NCI-H510A (cell line): ENCODE measurements around the gene COP1.
"Not testable (repeated sequence)": the region's sequence is repeated elsewhere in the genome, so short reads cannot be mapped to it uniquely, and the experiment has no call there.

Experiments
- DNase-seq: peaks from one replicate; lab custom pipeline; 2025; lab: John Stamatoyannopoulos, UW

Gene COP1

DNA sequence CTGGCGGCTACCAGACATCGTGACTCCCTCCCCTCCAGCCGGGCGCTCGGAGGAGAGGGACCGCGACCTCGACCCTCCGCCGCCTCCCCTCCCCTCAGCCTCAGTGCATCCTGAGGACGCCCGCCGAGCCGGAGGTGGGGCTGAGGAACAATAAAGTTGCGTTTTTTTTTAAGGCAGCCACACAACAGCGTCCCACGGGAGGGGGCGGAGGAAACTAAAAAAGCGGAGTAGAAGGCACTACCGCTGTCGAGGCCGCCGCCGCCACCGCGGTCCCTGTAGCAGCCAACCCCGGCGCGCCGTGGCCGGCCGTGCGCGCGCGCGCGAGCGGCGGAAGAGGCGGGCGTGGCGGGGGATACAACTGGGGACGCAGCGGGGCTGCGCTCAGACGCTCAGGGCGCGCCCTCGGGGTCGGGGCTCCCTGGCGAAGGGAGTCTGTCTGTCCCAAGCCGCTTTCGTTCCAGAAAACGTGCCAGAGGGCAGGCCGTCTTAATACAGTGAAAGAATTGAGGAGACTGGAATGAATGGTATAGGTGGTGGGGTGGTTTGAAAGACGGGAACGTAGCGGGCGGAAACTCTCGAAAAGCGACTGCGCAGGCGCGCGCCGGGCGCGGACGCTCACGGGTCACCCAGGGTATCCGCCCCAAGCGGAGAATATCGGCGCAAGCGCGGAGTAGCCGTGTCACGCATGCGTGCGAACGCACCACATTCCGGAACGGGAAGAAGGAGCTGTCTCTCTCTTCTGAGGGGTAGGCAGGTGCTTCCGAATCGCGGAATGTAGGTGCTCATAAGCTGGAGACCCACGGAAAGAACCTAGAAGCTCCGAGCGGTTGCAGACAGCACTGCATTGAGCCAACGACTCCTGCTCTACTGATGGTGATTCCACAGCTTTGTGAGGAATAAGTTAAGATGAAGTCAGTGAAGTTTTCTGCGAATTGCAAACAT lies at the start of gene COP1:
COP1 (minus strand) TSS at position 326 of the 942 bp plus-strand sequence; CDS start at position 18, 308 bp downstream.
- peak; percentile 82 for DNase-seq

DNA sequence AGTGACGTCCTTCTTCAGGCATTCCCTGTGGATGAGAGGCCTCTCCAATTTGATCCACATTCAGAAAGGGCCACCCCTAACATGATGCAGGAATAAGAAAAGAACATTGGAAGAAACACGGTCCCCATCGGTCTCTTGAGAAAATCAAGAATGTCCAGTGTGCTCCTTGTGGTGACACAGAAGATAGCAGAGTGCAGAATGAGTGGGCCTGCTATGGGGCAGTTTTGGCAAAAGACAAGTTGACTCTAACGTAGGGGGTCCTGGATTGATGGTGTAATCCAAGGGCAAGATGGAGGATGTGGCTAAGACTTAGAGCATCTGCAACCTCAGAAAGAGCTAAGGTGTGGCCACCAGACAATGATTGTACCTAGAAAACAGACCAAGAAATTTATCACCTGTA lies 45.1 kb upstream of the COP1 start:
- no peak for DNase-seq

GRCh38 chr1:176244851-176245250 lies 37.8 kb upstream of the COP1 start:
- no peak for DNase-seq

DNA sequence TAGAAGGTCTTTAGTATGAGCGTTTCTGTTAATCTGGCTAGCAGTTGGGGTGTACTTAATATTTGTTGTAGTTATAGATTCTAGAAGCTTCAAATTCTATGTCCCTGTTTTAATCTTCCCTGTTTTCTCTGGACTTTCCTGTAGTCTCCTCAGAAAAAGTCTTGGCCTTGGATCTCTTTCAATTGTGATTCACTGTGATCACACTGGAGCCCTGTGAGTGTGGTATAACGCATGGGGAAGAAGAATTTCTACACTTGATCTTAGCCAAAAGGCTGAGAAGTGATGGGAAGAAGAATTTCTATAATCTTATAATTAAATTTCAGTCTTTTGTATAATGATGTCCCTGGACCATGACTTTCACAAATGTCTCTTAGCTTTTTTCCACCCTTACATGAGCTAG lies 36.7 kb upstream of the COP1 start:
- no peak for DNase-seq

DNA sequence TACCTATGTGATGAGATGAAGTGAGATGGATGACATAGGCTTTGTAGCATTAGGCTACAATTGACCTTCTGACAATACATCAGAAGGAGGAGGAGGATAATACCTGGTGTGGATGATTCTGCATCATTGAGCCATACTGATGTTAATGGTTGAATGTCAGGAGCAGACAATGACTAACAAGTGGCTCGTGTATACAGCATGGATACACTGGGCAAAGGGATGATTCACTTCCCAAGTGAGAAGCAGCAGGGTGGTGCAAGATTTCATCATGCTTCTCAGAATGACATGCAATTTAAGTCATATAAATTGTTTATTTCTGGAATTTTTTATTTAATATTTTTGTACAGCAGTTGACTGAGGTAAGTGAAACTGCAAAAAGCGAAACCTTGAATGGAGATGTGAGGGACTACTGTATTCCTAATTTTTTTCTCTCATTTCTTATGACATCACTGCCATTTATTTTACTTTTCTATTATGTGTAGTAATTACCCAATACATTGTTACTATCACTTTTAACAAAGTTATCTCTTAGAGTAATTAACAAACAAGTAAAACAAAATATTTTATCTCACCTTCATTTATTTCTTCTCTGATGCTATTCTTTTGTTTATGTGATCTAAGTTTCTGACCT lies 34.4 kb upstream of the COP1 start:
- DNase-seq = no peak

GRCh38 chr1:176233657-176234056 lies 26.6 kb upstream of the COP1 start:
- not testable (repeated sequence) for DNase-seq

- DNase-seq = no peak
These were observed 20.5 kb upstream of the COP1 start for GRCh38 chr1:176227579-176227978.

DNA sequence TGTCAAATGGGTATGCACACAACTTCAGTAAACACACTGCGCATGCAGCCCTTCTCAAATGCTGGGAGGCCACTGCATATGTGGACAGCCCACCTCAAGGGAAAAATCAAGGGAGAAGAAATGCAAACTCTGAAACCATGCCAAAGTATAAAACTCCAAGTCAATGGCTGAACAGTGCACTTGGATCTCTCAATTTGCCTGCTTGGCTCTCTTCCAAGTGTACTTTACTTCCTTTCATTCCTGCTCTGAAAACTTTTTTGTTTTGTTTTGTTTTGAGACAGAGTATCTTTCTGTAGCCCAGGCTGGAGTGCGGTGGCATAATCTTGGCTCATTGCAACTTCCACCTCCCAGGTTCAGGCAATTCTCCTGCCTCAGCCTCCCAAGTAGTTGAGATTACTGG lies 18.8 kb upstream of the COP1 start:
- DNase-seq = no peak

DNA sequence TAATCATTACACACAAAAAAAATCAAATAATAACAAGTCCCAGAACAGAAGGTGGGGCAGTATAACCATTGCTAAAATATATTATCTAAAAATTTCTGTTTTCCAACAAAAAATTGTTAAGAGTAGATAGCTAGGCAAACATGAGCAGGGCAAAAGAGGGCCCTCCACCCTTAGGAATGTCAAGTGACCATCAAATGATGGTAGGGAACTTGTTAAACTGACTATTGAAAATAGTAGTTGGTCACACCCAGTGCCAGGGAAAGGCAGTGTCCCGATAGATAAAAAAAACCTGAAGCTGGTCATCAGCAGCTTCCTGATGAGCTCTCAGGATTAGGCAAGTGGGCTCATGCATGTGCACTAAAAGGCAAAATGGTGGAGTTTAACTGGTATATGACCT lies 18.4 kb upstream of the COP1 start:
- no peak for DNase-seq

- DNase-seq = no peak
These were observed 15.1 kb upstream of the COP1 start for GRCh38 chr1:176222196-176222595.

DNA sequence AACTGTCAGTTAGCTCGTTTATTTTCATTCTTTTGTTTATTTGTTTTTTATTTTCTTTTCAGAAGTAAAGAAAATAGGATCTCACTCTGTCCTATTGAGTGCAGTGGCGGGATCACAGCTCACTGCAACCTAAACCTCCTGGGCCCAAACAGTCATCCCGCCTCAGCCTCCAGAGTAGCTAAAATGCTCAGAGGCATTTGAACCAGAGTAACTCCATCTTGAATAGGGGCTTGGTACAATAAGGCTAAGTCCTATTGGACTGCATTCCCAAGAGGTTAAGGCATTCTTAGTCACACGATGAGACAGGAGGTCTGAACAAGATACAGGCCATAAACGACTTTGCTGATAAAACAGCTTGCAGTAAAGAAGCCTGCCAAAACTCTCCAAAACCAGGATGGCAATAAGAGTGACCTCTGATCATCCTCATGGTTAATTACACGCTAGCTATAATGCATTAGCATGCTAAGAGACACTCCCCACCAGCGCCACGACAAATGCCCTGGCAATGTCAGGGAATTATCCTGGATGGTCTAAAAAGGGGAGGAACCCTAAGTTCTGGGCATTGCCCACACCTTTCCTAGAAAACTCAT lies 13.1 kb upstream of the COP1 start:
- no peak for DNase-seq

GRCh38 chr1:176217461-176218099 lies 10.5 kb upstream of the COP1 start:
- DNase-seq = no peak

- no peak for DNase-seq
These were observed 8.9 kb upstream of the COP1 start for GRCh38 chr1:176216031-176216430.

DNA sequence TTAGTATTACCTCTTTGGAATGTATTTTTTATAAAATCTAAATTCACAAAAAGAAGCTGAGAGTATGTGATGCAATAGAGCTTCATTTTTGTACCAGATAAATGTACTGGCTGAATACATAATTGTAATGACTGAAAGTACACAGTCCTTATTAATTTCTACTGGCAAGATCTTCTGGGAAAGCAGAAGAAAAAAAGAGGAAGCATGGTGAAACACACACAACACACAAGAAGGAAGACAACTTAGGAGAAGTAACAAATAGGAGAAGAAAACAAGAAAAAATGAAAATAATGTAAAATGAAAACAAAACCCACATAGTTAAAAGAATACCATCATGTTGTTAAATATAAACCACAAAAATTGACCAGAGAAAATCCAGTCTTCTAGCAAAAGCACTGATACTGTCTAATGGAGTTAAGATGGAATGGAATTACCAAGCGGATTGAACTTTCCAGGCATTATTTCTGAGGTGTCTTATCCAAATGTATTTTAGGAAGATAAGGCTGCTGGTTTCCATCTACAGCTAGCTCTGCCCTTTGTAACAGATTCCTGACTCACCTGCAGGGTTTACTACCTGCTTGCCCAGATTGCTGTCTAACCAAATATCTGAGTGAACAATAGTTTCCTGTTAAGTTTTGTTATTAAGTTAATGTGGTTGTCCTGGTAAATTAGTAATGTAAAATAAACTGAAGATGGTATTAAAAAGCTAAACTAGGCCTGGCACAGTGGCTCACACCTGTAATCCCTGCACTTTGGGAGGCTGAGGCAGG lies 4.5 kb upstream of the COP1 start:
- DNase-seq = no peak

- no peak for DNase-seq
These were observed 948 bp upstream of the COP1 start for GRCh38 chr1:176208034-176208433.

- DNase-seq = peak; percentile 12
These were observed 803 bp downstream of the COP1 start for GRCh38 chr1:176206006-176206960.

DNA sequence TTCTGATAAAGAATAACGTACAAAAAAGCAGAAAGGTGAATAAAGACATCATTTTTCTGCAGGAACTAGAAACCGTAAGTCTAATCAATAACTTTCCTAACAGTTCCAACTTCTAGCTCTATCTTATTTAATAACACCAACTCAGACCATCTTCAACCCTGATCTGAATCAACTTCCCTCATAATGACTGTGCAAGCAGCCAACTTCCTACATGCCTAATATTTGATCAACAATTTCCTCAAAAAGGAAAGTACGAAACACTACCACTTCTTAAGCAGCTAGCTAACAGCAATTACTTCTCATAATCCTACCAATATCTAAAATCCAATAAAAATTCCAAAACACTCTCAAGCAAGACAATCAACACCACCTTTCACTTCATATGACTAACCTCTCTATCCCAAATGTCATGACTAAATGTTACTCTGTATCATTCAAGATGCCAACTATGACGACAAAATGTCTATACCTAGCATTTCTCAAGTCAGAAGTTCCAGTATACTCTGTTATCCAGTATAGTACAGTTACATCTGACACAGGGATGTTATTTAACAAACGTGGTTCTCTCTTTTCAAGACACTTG lies 1.7 kb downstream of the COP1 start:
- DNase-seq = no peak

GRCh38 chr1:176204655-176205054 lies 2.4 kb downstream of the COP1 start:
- not testable (repeated sequence) for DNase-seq

- DNase-seq = no peak
These were observed 3.4 kb downstream of the COP1 start for GRCh38 chr1:176203735-176204134.

DNA sequence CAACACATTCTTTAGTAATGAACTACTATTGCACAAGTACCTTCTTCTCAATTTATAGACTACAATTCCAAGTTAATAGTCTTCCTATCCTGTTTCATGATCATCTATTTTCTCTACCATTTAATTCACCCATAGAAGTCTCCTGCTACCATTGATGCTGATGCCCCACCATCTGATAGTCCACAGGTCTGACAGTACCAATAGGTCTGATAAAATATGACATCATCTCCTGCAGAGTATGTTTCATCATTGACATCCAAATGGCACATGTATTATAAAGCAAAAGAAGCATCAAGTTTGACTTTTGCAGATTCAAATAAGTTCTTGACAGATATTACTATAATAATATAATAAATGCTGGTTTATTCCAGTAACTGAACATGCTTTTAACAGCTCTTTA lies 5.5 kb downstream of the COP1 start:
- no peak for DNase-seq
